Activated CD8-positive, alpha-beta memory T cell treated with anti-CD3 and anti-CD28 coated beads, Interleukin-2, amount 50 U/mL, for 1 hour (primary cell): ENCODE measurements around the gene RSRC2.
"Not testable (repeated sequence)": the region's sequence is repeated elsewhere in the genome, so short reads cannot be mapped to it uniquely, and the experiment has no call there.

ENCODE experiments used
- DNase-seq: peaks from one replicate; pipeline ENCODE4 v3.0.0-alpha.2; 2020; ENCODE audit errors: extremely low read depth

RSRC2 gene

GRCh38 chr12:122486805-122487426 is 39.8 kb downstream of the RSRC2 start:
- no peak for DNase-seq

- DNase-seq = not testable (repeated sequence)
Observed at GRCh38 chr12:122486360-122486759, 40.4 kb downstream of the RSRC2 start.

- DNase-seq = not testable (repeated sequence)
Observed at GRCh38 chr12:122484385-122484784, 42.4 kb downstream of the RSRC2 start.

GRCh38 chr12:122483969-122484368 is 42.8 kb downstream of the RSRC2 start:
- DNase-seq = no peak

GRCh38 chr12:122481861-122482260 is 44.9 kb downstream of the RSRC2 start:
- DNase-seq = no peak

GRCh38 chr12:122480753-122481152 is 46.0 kb downstream of the RSRC2 start:
- DNase-seq = no peak

- DNase-seq = no peak
Observed at GRCh38 chr12:122474324-122474716, 52.4 kb downstream of the RSRC2 start.

- DNase-seq = no peak
Observed at GRCh38 chr12:122473543-122474323, 53.0 kb downstream of the RSRC2 start.

GRCh38 chr12:122471324-122472226 is 55.2 kb downstream of the RSRC2 start:
- DNase-seq = no peak

GRCh38 chr12:122470576-122470975 is 56.2 kb downstream of the RSRC2 start:
- not testable (repeated sequence) for DNase-seq

- not testable (repeated sequence) for DNase-seq
Observed at GRCh38 chr12:122469856-122470255, 56.9 kb downstream of the RSRC2 start.

- DNase-seq = no peak
Observed at GRCh38 chr12:122467983-122468382, 58.8 kb downstream of the RSRC2 start.

GRCh38 chr12:122464317-122465042 is 62.3 kb downstream of the RSRC2 start:
- not testable (repeated sequence) for DNase-seq

- DNase-seq = no peak
Observed at GRCh38 chr12:122460641-122461040, 66.1 kb downstream of the RSRC2 start.

- no peak for DNase-seq
Observed at GRCh38 chr12:122460061-122460460, 66.7 kb downstream of the RSRC2 start.

GRCh38 chr12:122459211-122459610 is 67.5 kb downstream of the RSRC2 start:
- DNase-seq = no peak

- no peak for DNase-seq
Observed at GRCh38 chr12:122458105-122459035, 68.4 kb downstream of the RSRC2 start.

GRCh38 chr12:122457627-122458026 is 69.1 kb downstream of the RSRC2 start:
- DNase-seq = no peak

GRCh38 chr12:122454739-122455138 is 72.0 kb downstream of the RSRC2 start:
- DNase-seq = no peak

- no peak for DNase-seq
Observed at GRCh38 chr12:122454250-122454721, 72.5 kb downstream of the RSRC2 start.
